ENCODE measurements around the gene RHOJ.
"Not testable (repeated sequence)": the region's sequence is repeated elsewhere in the genome, so short reads cannot be mapped to it uniquely, and the experiment has no call there.

Gene RHOJ

GRCh38 chr14:63266106-63266505 is 61.9 kb downstream of the RHOJ start:
- Mint-ChIP-seq H3K27me3 (no peaks in the 10 kb centered on the region), H3K4me3 (no peak overlapping the region), H3K4me1 (ENCODE audit: low read depth) (no peaks in the 10 kb centered on the region), H3K9me3 (no peaks in the 10 kb centered on the region), H3K36me3 (ENCODE audit: low read depth) (no peaks in the 10 kb centered on the region), H3K27ac (no peak overlapping the region)
- intact Hi-C loops (cut with micrococcal nuclease) = no loop called here

- no peaks in the 10 kb centered on the region for H3K36me3 Mint-ChIP-seq (ENCODE audit: low read depth)
- H3K27ac Mint-ChIP-seq = no peak overlapping the region
- intact Hi-C loops (cut with micrococcal nuclease) = no loop called here
- no peaks in the 10 kb centered on the region for H3K9me3 Mint-ChIP-seq
- no peaks in the 10 kb centered on the region for H3K4me1 Mint-ChIP-seq (ENCODE audit: low read depth)
- no peak overlapping the region for H3K4me3 Mint-ChIP-seq
- H3K27me3 Mint-ChIP-seq = no peaks in the 10 kb centered on the region
These were observed 62.9 kb downstream of the RHOJ start for GRCh38 chr14:63267171-63267570.

GRCh38 chr14:63268771-63269170 is 64.5 kb downstream of the RHOJ start:
- intact Hi-C loops (cut with micrococcal nuclease) = no loop called here
- Mint-ChIP-seq H3K4me1 (ENCODE audit: low read depth) (no peaks in the 10 kb centered on the region), H3K9me3 (no peaks in the 10 kb centered on the region), H3K4me3 (no peak overlapping the region), H3K27me3 (no peaks in the 10 kb centered on the region), H3K36me3 (ENCODE audit: low read depth) (no peaks in the 10 kb centered on the region), H3K27ac (no peak overlapping the region)

- intact Hi-C loops (cut with micrococcal nuclease) = no loop called here
- no peaks in the 10 kb centered on the region for H3K36me3 Mint-ChIP-seq (ENCODE audit: low read depth)
- no peaks in the 10 kb centered on the region for H3K9me3 Mint-ChIP-seq
- H3K27ac Mint-ChIP-seq = no peak overlapping the region
- no peaks in the 10 kb centered on the region for H3K4me1 Mint-ChIP-seq (ENCODE audit: low read depth)
- H3K4me3 Mint-ChIP-seq = no peak overlapping the region
- no peaks in the 10 kb centered on the region for H3K27me3 Mint-ChIP-seq
These were observed 65.5 kb downstream of the RHOJ start for GRCh38 chr14:63269561-63270225.

GRCh38 chr14:63273129-63273528 is 68.9 kb downstream of the RHOJ start:
- Mint-ChIP-seq H3K36me3 (ENCODE audit: low read depth) (no peaks in the 10 kb centered on the region), H3K27ac (no peak overlapping the region), H3K27me3 (no peaks in the 10 kb centered on the region), H3K4me3 (no peak overlapping the region), H3K9me3 (no peaks in the 10 kb centered on the region), H3K4me1 (ENCODE audit: low read depth) (no peaks in the 10 kb centered on the region)
- intact Hi-C loops (cut with micrococcal nuclease) = no loop called here

- intact Hi-C loops (cut with micrococcal nuclease) = no loop called here
These were observed 69.7 kb downstream of the RHOJ start for GRCh38 chr14:63273717-63274655.

GRCh38 chr14:63275611-63276010 is 71.4 kb downstream of the RHOJ start:
- Mint-ChIP-seq H3K4me3 (no peak overlapping the region), H3K27me3 (no peaks in the 10 kb centered on the region), H3K36me3 (ENCODE audit: low read depth) (no peaks in the 10 kb centered on the region), H3K27ac (no peak overlapping the region), H3K4me1 (ENCODE audit: low read depth) (no peaks in the 10 kb centered on the region), H3K9me3 (no peaks in the 10 kb centered on the region)
- intact Hi-C loops (cut with micrococcal nuclease) = loop anchor here (5.0 kb wide), 1 partner anchor 1113 kb away; no protein-coding TSS in a partner anchor

More at GRCh38 chr14:63273717-63274655, 69.7 kb downstream of the RHOJ start:
- Mint-ChIP-seq H3K36me3 (ENCODE audit: low read depth) (no peaks in the 10 kb centered on the region), H3K9me3 (no peaks in the 10 kb centered on the region), H3K4me1 (ENCODE audit: low read depth) (no peaks in the 10 kb centered on the region), H3K27ac (no peak overlapping the region), H3K4me3 (no peak overlapping the region), H3K27me3 (no peaks in the 10 kb centered on the region)

- Mint-ChIP-seq H3K27ac (no peak overlapping the region), H3K4me3 (no peak overlapping the region), H3K9me3 (no peaks in the 10 kb centered on the region), H3K36me3 (ENCODE audit: low read depth) (no peaks in the 10 kb centered on the region), H3K27me3 (no peaks in the 10 kb centered on the region), H3K4me1 (ENCODE audit: low read depth) (no peaks in the 10 kb centered on the region)
- intact Hi-C loops (cut with micrococcal nuclease) = loop anchor here (5.0 kb wide), 1 partner anchor 1114 kb away; no protein-coding TSS in a partner anchor
These were observed 71.8 kb downstream of the RHOJ start for GRCh38 chr14:63276016-63276415.

GRCh38 chr14:63276492-63277342 is 72.5 kb downstream of the RHOJ start:
- Mint-ChIP-seq H3K27ac (no peak overlapping the region), H3K36me3 (ENCODE audit: low read depth) (no peaks in the 10 kb centered on the region), H3K9me3 (no peaks in the 10 kb centered on the region), H3K4me3 (no peak overlapping the region), H3K4me1 (ENCODE audit: low read depth) (no peaks in the 10 kb centered on the region), H3K27me3 (no peaks in the 10 kb centered on the region)
- intact Hi-C loops (cut with micrococcal nuclease) = loop anchor here (5.0 kb wide), 1 partner anchor 1114 kb away; no protein-coding TSS in a partner anchor

- Mint-ChIP-seq H3K36me3 (ENCODE audit: low read depth) (no peaks in the 10 kb centered on the region), H3K4me1 (ENCODE audit: low read depth) (no peaks in the 10 kb centered on the region), H3K4me3 (no peak overlapping the region), H3K27ac (no peak overlapping the region), H3K9me3 (no peaks in the 10 kb centered on the region), H3K27me3 (no peaks in the 10 kb centered on the region)
- intact Hi-C loops (cut with micrococcal nuclease) = loop anchor here (5.0 kb wide), 1 partner anchor 1115 kb away; no protein-coding TSS in a partner anchor
These were observed 73.4 kb downstream of the RHOJ start for GRCh38 chr14:63277591-63278183.

- not testable (repeated sequence) for H3K27ac Mint-ChIP-seq; H3K9me3 Mint-ChIP-seq; H3K4me1 Mint-ChIP-seq (ENCODE audit: low read depth); H3K36me3 Mint-ChIP-seq (ENCODE audit: low read depth); H3K27me3 Mint-ChIP-seq; H3K4me3 Mint-ChIP-seq
- intact Hi-C loops (cut with micrococcal nuclease) = loop anchor here (5.0 kb wide), 1 partner anchor 1118 kb away; no protein-coding TSS in a partner anchor
These were observed 75.7 kb downstream of the RHOJ start for GRCh38 chr14:63279933-63280332.

GRCh38 chr14:63282997-63283883 is 79.0 kb downstream of the RHOJ start:
- Mint-ChIP-seq H3K27me3 (no peaks in the 10 kb centered on the region), H3K9me3 (no peaks in the 10 kb centered on the region), H3K4me3 (no peak overlapping the region), H3K4me1 (ENCODE audit: low read depth) (no peaks in the 10 kb centered on the region), H3K36me3 (ENCODE audit: low read depth) (no peaks in the 10 kb centered on the region), H3K27ac (no peak overlapping the region)
- intact Hi-C loops (cut with micrococcal nuclease) = no loop called here

GRCh38 chr14:63283884-63284248 is 79.6 kb downstream of the RHOJ start:
- H3K36me3 Mint-ChIP-seq (ENCODE audit: low read depth) = no peaks in the 10 kb centered on the region
- no peaks in the 10 kb centered on the region for H3K4me1 Mint-ChIP-seq (ENCODE audit: low read depth)
- no peaks in the 10 kb centered on the region for H3K9me3 Mint-ChIP-seq
- H3K4me3 Mint-ChIP-seq = no peak overlapping the region
- intact Hi-C loops (cut with micrococcal nuclease) = no loop called here
- H3K27me3 Mint-ChIP-seq = no peaks in the 10 kb centered on the region
- H3K27ac Mint-ChIP-seq = no peak overlapping the region

Data from dendritic cell treated with granulocyte-macrophage colony-stimulating factor and Interleukin-4, amounts not matched to agents 40 ng/mL and 50 ng/mL, for 4 days (primary cell).